GM23248 (cell line): ENCODE data around the gene ITLN1. TPM values are rescaled to one million over a fixed set of nuclear protein-coding genes. Genes with fewer than 3 reads are reported as not detected.

Source experiments
- DNase-seq: peaks from one replicate; pipeline ENCODE4 v3.0.0-alpha.2; 2015
- H2AFZ ChIP-seq: fragments of 200-600 bp; sonication (generic); 2 replicates; pipeline ENCODE4 v1.6.1; 2016; ENCODE audit warnings: antibody characterized with exemption
- H3F3A ChIP-seq: fragments of 200-600 bp; sonication (generic); 2 replicates; pipeline ENCODE4 v1.6.1; 2016; ENCODE audit warnings: mild to moderate bottlenecking, antibody characterized with exemption, mixed run types; ENCODE audit not compliant: insufficient read depth
- H3K27ac ChIP-seq: fragments of 200-600 bp; sonication (generic); 2 replicates; pipeline ENCODE4 v1.5.1; 2016; ENCODE audit warnings: mild to moderate bottlenecking
- H3K27me3 ChIP-seq: fragments of 200-600 bp; sonication (generic); replicated peaks from 2 replicates; pipeline ENCODE4 v1.6.1; 2016; ENCODE audit warnings: mild to moderate bottlenecking; ENCODE audit not compliant: insufficient read depth
- H3K36me3 ChIP-seq: fragments of 200-600 bp; sonication (generic); 2 replicates; pipeline ENCODE4 v1.6.1; 2016; ENCODE audit warnings: low read depth, mild to moderate bottlenecking
- H3K4me1 ChIP-seq: fragments of 200-600 bp; sonication (generic); 2 replicates; pipeline ENCODE4 v1.6.1; 2016; ENCODE audit warnings: mild to moderate bottlenecking; ENCODE audit not compliant: insufficient read depth
- H3K4me2 ChIP-seq: fragments of 200-600 bp; sonication (generic); one replicate; pipeline ENCODE4 v1.6.1; 2016; ENCODE audit warnings: mild to moderate bottlenecking; ENCODE audit not compliant: unreplicated experiment
- H3K4me3 ChIP-seq: fragments of 200-600 bp; sonication (generic); 2 replicates; pipeline ENCODE4 v1.5.1; 2016; ENCODE audit warnings: mild to moderate bottlenecking
- H3K79me2 ChIP-seq: fragments of 200-600 bp; sonication (generic); 2 replicates; pipeline ENCODE4 v1.6.1; 2016; ENCODE audit warnings: mild to moderate bottlenecking; ENCODE audit not compliant: insufficient read depth
- H3K9ac ChIP-seq: fragments of 200-600 bp; sonication (generic); 2 replicates; pipeline ENCODE4 v1.6.1; 2016; ENCODE audit warnings: mild to moderate bottlenecking
- H3K9me2 ChIP-seq: fragments of 200-600 bp; sonication (generic); 2 replicates; pipeline ENCODE4 v1.6.1; 2016; ENCODE audit warnings: mixed run types, mild to moderate bottlenecking, moderate library complexity; ENCODE audit not compliant: insufficient read depth
- H3K9me3 ChIP-seq: fragments of 200-600 bp; sonication (generic); one replicate; pipeline ENCODE4 v1.6.1; 2017; ENCODE audit warnings: low read depth
- H4K20me1 ChIP-seq: fragments of 200-600 bp; sonication (generic); 2 replicates; pipeline ENCODE4 v1.6.0; 2016; ENCODE audit not compliant: insufficient read depth
- EZH2 ChIP-seq: fragments of 200-600 bp; sonication (generic); IDR thresholded peaks from 2 replicates; pipeline ENCODE4 v1.6.1; 2018; ENCODE audit warnings: antibody characterized with exemption, mild to moderate bottlenecking; ENCODE audit not compliant: insufficient read depth, poor library complexity, severe bottlenecking
- EZH2phosphoT487 ChIP-seq: fragments of 200-600 bp; sonication (generic); IDR thresholded peaks from 2 replicates; pipeline ENCODE4 v1.6.1; 2018; ENCODE audit warnings: antibody characterized with exemption, moderate library complexity, mild to moderate bottlenecking, low read depth; ENCODE audit not compliant: insufficient read depth
- WGBS, 2 experiments: methylation state at CpG; one replicate each; pipeline ENCODE4 v1.1.6; 2015 to 2017; ENCODE audit warnings: low lambda C conversion rate in 2 of 2, low coverage in 1 of 2; ENCODE audit errors: missing lambda C conversion rate in 2 of 2; 5-methylcytosine and 5-hydroxymethylcytosine counted together
- in situ Hi-C: fragments of 300-500 bp; cut with MboI; formaldehyde crosslinking; loops from 2 replicates; pipeline ENCODE4 v1.15.0; 2020
- polyA plus RNA-seq: library from polyadenylated mRNA; unstranded; fragments of >200 nt; fragmentation: Nextera tagmentation; extraction: Ambion mirVana; gene quantifications from 2 replicates; pipeline ENCODE4 v1.2.1, GENCODE V29; 2016
- total RNA-seq: library from RNA; depleted of rRNA; stranded (reverse); fragments of >200 nt; shearing (Covaris generic); gene quantifications from 2 replicates; pipeline ENCODE4 v1.2.3, GENCODE V29; 2014

ITLN1 gene
- total and polyA plus RNA-seq, 2 experiments from 2014 or later, result not detected

DNA sequence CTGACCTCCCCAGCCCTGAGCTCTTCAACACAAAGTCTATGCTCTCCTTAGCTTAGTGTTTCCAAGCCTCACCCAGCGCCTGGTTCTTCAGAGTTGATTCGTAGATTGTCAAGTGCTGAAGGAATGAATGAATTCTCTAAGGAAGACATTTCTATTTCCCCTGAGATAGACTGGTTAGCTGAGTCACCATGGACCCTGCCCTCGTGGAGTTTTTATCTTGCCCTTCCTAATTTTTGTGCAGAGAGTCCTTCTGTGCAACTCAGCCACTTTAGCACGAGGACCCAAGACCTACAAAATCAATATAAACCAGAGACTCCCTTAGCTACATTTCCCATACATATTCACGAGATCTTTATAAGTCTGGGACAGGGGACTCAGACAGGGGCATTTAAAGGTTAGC, 19.6 kb downstream of the ITLN1 start:
- no peak overlapping the region for H2AFZ ChIP-seq
- in situ Hi-C loops, result no loop called here
- 25 to 35% methylated on average over 5 of the region's 5 CpGs for WGBS, 2 experiments
- H3K36me3 ChIP-seq, result no peaks in the 10 kb centered on the region
- H3K27me3 ChIP-seq, result no peaks in the 10 kb centered on the region; the same call in none of the 2 replicates
- no peaks in the 10 kb centered on the region for H3F3A ChIP-seq
- no peaks in the 10 kb centered on the region for H3K79me2 ChIP-seq
- no peaks in the 10 kb centered on the region for H3K9me2 ChIP-seq
- no peaks in the 10 kb centered on the region for H4K20me1 ChIP-seq
- no peak overlapping the region for H3K4me2 ChIP-seq
- no peak overlapping the region for H3K4me3 ChIP-seq
- H3K9me3 ChIP-seq, result no peaks in the 10 kb centered on the region
- H3K27ac ChIP-seq, result no peak overlapping the region
- no peaks in the 10 kb centered on the region for H3K4me1 ChIP-seq
- H3K9ac ChIP-seq, result no peak overlapping the region
- DNase-seq, result no peak
- TF ChIP-seq EZH2 (no peak), EZH2phosphoT487 (no peak)

DNA sequence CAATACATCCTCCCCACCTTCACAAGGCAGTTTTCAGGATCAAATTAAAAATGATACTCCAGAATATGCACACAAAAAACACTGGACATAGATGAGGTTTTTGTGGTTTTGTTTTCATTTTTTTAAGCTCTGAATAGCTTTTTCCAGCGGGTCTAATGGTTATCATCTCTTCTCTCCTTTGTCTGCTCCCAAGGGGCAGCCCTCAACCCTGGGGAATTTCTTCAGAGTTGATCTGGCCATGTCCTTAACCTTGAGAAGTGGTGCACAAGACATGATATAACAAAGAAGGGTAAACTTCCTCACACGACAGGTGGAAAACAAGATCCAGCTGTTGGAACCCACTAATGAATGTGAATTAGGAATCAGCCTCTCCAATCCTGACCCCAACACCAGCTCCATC, 20.8 kb downstream of the ITLN1 start:
- WGBS, 2 experiments, result 11 to 26% methylated on average over 2 of the region's 2 CpGs
- Histone ChIP-seq H3K9ac (no peak overlapping the region), H3K9me2 (no peaks in the 10 kb centered on the region), H3K9me3 (no peaks in the 10 kb centered on the region), H3K27me3 (no peaks in the 10 kb centered on the region; the same call in 1 of the 2 replicates), H3F3A (no peaks in the 10 kb centered on the region), H3K4me2 (no peak overlapping the region), H3K27ac (no peak overlapping the region), H3K4me3 (no peak overlapping the region), H3K36me3 (no peaks in the 10 kb centered on the region), H4K20me1 (no peaks in the 10 kb centered on the region), H3K4me1 (no peaks in the 10 kb centered on the region), H3K79me2 (no peaks in the 10 kb centered on the region), H2AFZ (no peak overlapping the region)
- DNase-seq, result no peak
- in situ Hi-C loops, result no loop called here
- TF ChIP-seq EZH2 (no peak), EZH2phosphoT487 (no peak)

DNA sequence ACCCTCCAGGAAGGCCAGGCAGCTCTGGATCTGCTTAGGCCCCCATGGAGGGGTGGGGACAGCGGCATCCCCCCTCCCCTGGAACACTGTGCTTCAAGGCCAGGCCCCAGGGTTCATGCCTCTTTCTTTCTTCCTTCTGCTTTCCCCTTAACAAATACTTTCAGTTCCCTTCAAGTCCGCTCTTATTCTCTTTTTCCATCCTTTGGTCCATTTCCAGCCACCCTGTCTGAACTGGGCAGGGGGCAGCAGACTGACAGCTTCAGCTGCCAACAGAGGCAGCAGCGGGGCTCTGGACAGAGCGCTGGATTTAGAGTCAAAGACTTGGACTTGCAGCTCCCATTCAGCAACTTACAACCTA, 21.2 kb downstream of the ITLN1 start:
- H3K27ac ChIP-seq, result no peak overlapping the region
- H2AFZ ChIP-seq, result no peak overlapping the region
- no peaks in the 10 kb centered on the region for H3F3A ChIP-seq
- in situ Hi-C loops, result no loop called here
- H3K27me3 ChIP-seq, result no peaks in the 10 kb centered on the region; the same call in 1 of the 2 replicates
- DNase-seq, result no peak
- no peaks in the 10 kb centered on the region for H3K79me2 ChIP-seq
- H3K4me1 ChIP-seq, result no peaks in the 10 kb centered on the region
- no peak overlapping the region for H3K4me2 ChIP-seq
- no peak overlapping the region for H3K4me3 ChIP-seq
- H3K9ac ChIP-seq, result no peak overlapping the region
- no peaks in the 10 kb centered on the region for H3K9me2 ChIP-seq
- TF ChIP-seq EZH2, result no peak
- no peak for TF ChIP-seq EZH2phosphoT487
- H3K36me3 ChIP-seq, result no peaks in the 10 kb centered on the region
- WGBS, 2 experiments, result 20 to 28% methylated on average over 4 of the region's 4 CpGs
- no peaks in the 10 kb centered on the region for H4K20me1 ChIP-seq
- no peaks in the 10 kb centered on the region for H3K9me3 ChIP-seq

DNA sequence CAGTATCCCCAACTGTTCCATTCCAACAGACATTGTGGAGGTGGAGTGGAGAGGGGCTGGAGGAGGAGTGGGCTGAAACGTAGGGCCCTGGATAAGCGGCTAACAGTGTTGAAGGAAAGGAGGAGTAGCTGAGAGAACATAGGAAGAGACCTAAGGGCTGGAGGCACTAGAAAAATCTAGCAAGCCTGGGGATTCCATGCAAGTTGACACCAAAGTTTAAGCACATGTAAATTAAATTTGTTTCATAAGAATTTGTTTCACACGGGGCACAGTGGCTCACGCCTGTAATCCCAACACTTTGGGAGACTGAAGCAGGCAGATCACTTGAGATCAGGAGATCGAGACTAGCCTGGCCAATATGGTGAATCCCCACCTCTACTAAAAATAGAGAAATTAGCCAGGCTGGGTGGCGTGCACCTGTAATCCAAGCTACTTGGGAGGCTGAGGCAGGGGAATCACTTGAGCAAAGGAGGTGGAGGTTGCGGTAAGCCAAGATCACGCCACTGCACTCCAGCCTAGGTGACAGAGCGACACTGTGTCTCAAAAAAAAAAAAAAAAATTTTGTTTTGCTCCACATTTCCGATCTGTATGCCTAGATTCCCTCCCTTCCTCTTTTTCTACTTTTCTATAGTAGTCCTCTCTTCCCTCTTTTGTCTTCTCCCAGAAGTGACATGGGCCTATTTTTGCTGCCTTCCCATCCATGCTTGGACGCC, 21.8 kb downstream of the ITLN1 start:
- Histone ChIP-seq H3K9ac (no peak overlapping the region), H3K4me2 (no peak overlapping the region), H3K4me1 (no peaks in the 10 kb centered on the region), H3K27ac (no peak overlapping the region), H3F3A (no peaks in the 10 kb centered on the region), H3K36me3 (no peaks in the 10 kb centered on the region), H3K79me2 (no peaks in the 10 kb centered on the region), H3K9me2 (no peaks in the 10 kb centered on the region), H3K27me3 (no peaks in the 10 kb centered on the region; the same call in 1 of the 2 replicates), H3K4me3 (no peak overlapping the region), H4K20me1 (no peaks in the 10 kb centered on the region), H3K9me3 (no peaks in the 10 kb centered on the region), H2AFZ (no peak overlapping the region)
- TF ChIP-seq EZH2phosphoT487, result no peak
- no peak for TF ChIP-seq EZH2
- in situ Hi-C loops, result no loop called here
- DNase-seq, result no peak
- WGBS, 2 experiments, result 30 to 34% methylated on average over 11 of the region's 11 CpGs
